ENCODE results near the gene TMEM108. TPM values are rescaled to one million over a fixed set of nuclear protein-coding genes. Genes with fewer than 3 reads are reported as not detected.

Gene TMEM108
- total and polyA plus RNA-seq, 11 donors = 0.14 to 2.8 (median 0.57) TPM

DNA sequence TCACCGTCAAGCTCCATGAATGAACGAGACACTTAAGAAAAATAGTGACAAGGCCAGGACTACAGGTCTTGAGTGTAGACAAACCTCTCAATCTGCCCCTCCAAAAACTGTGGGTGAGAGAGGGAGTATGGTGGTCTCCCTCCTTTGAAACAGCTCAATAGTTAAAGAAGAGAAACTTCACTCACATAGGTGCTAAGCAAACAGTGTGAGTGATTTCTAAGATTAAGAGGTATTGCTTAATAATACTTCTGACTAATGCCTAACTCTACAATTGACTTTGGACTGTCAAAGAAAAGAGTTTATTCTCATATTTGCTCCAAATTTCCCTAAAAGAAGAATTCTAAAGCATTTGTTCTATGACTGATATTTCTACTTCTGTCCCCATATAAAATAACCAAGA is 17.0 kb upstream of the TMEM108 start:
- H3K4me1 ChIP-seq = no peaks in the 10 kb centered on the region
- H3K36me3 ChIP-seq = no peaks in the 10 kb centered on the region
- no peak for DNase-seq
- WGBS, 4 donors = 66 to 96% (median 83%) methylated on average over 2 of the region's 2 CpGs
- H3K27ac ChIP-seq = no peak overlapping the region
- no peak overlapping the region for H3K4me3 ChIP-seq
- no peaks in the 10 kb centered on the region for H3K9me3 ChIP-seq
- intact Hi-C loops (cut with DNase I) = no loop called here
- ATAC-seq = no peak
- TF ChIP-seq, protein P1, sequence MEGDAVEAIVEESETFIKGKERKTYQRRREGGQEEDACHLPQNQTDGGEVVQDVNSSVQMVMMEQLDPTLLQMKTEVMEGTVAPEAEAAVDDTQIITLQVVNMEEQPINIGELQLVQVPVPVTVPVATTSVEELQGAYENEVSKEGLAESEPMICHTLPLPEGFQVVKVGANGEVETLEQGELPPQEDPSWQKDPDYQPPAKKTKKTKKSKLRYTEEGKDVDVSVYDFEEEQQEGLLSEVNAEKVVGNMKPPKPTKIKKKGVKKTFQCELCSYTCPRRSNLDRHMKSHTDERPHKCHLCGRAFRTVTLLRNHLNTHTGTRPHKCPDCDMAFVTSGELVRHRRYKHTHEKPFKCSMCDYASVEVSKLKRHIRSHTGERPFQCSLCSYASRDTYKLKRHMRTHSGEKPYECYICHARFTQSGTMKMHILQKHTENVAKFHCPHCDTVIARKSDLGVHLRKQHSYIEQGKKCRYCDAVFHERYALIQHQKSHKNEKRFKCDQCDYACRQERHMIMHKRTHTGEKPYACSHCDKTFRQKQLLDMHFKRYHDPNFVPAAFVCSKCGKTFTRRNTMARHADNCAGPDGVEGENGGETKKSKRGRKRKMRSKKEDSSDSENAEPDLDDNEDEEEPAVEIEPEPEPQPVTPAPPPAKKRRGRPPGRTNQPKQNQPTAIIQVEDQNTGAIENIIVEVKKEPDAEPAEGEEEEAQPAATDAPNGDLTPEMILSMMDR (IDR thresholded peaks at IDR 0.05) = no peak
- no peak for TF ChIP-seq POLR2A (IDR thresholded peaks at IDR 0.05)
- peaks cover 0 to 4% (median 0%) of the 10 kb centered on the region in 9 donors for H3K27me3 ChIP-seq

DNA sequence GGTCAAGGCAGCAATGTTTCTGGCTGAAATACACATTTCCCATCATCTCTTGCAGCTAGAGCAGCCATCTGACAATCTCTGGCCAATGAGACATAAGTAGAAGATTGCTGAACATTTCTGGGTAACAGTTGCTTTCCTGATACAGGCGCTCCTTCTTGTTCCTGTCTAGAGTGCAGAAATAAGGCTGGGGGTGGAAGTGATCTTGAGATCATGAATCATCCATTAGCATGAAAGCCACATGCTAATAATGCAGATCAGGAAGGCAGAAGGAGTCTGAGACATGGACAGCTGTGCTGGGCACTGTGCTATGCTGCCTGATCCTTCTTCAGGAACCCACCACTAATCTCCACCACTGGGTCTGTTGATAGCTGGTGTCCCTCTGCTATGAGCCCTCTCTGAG is 14.8 kb upstream of the TMEM108 start:
- intact Hi-C loops (cut with DNase I) = no loop called here
- no peaks in the 10 kb centered on the region for H3K4me1 ChIP-seq
- H3K27me3 ChIP-seq = peaks cover 0 to 14% (median 0%) of the 10 kb centered on the region in 9 donors
- WGBS, 4 donors = 86 to 95% (median 90%) methylated on average over 1 of the region's 1 CpG
- no peak for TF ChIP-seq POLR2A (IDR thresholded peaks at IDR 0.05)
- TF ChIP-seq, protein P1 (IDR thresholded peaks at IDR 0.05) = no peak
- no peaks in the 10 kb centered on the region for H3K36me3 ChIP-seq
- H3K4me3 ChIP-seq = no peak overlapping the region
- DNase-seq (no peak), ATAC-seq (no peak)
- H3K27ac ChIP-seq = no peak overlapping the region
- no peaks in the 10 kb centered on the region for H3K9me3 ChIP-seq

DNA sequence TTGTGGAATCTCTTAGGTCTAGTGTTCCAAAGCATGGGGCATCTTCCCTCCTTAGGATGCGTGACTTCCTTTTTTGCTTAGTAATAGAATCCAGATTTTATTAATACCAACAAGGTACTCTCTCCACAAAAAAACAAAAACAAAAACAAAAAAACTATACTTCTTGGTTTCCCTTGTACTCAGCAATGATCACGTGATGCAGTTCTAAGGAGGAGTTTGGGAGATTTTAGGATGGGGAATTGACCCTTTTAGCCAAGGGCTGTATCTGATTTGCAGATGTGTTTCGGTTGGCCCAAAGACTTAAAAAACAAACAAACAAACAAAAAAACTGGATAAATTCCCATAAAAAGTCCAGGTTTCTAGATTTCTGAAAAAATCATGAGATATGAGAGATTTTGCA is 12.6 kb upstream of the TMEM108 start:
- TF ChIP-seq, protein P1 (IDR thresholded peaks at IDR 0.05) = no peak
- no peak for TF ChIP-seq POLR2A (IDR thresholded peaks at IDR 0.05)
- WGBS, 4 donors = 56 to 79% (median 71%) methylated on average over 3 of the region's 3 CpGs
- H3K4me3 ChIP-seq = no peak overlapping the region
- no peaks in the 10 kb centered on the region for H3K9me3 ChIP-seq
- no peaks in the 10 kb centered on the region for H3K4me1 ChIP-seq
- H3K27ac ChIP-seq = no peak overlapping the region
- DNase-seq (no peak), ATAC-seq (no peak)
- no peaks in the 10 kb centered on the region for H3K36me3 ChIP-seq
- intact Hi-C loops (cut with DNase I) = no loop called here
- peaks cover 0 to 24% (median 0%) of the 10 kb centered on the region in 9 donors for H3K27me3 ChIP-seq

GRCh38 chr3:133032301-133032700 is 5.9 kb upstream of the TMEM108 start:
- no peak overlapping the region for H3K4me3 ChIP-seq
- TF ChIP-seq, protein P1 (IDR thresholded peaks at IDR 0.05) = no peak
- no peak for TF ChIP-seq POLR2A (IDR thresholded peaks at IDR 0.05)
- no peaks in the 10 kb centered on the region for H3K4me1 ChIP-seq
- no peak overlapping the region for H3K27ac ChIP-seq
- intact Hi-C loops (cut with DNase I) = loop anchor here in 2 of 10 donors (10.0 kb wide), 1 partner anchor 298 kb away; no protein-coding TSS in a partner anchor
- ATAC-seq = no peak
- H3K9me3 ChIP-seq = no peaks in the 10 kb centered on the region
- WGBS, 4 donors = 75 to 91% (median 88%) methylated on average over 3 of the region's 3 CpGs
- DNase-seq = no peak
- peaks cover 0 to 54% (median 9%) of the 10 kb centered on the region in 9 donors for H3K27me3 ChIP-seq
- no peaks in the 10 kb centered on the region for H3K36me3 ChIP-seq

Measured in heart left ventricle (tissue), 16 donors.